ENCODE results near the gene ITPRIP.

The ITPRIP gene

GRCh38 chr10:104279550-104280259 lies 58.6 kb downstream of the ITPRIP start:
- DNase-seq, result no peak

GRCh38 chr10:104277785-104278184 lies 60.5 kb downstream of the ITPRIP start:
- DNase-seq, result no peak

DNA sequence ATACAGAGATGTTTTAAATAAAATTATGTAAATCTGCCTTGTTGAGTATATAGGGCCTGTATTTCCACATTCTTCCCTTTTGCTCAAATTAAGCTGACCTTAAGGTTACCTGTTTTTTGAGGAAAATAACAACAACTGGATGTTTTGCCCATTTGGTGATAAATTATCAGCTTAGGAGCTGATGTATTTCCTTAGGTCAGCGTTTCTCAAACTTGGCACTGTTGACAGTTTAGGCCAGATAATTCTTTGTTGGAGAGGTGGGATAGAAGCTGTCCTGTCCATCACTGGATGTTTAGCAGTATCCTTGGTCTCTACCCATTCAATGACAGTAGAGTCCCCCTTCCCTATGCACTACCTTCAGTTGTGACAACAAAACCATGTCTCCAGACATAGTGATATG lies 62.1 kb downstream of the ITPRIP start:
- DNase-seq, result no peak

- peak; percentile 61 for DNase-seq
Measured at GRCh38 chr10:104274762-104275721, 63.2 kb downstream of the ITPRIP start.

- DNase-seq, result no peak
Measured at GRCh38 chr10:104273899-104274575, 64.2 kb downstream of the ITPRIP start.

DNA sequence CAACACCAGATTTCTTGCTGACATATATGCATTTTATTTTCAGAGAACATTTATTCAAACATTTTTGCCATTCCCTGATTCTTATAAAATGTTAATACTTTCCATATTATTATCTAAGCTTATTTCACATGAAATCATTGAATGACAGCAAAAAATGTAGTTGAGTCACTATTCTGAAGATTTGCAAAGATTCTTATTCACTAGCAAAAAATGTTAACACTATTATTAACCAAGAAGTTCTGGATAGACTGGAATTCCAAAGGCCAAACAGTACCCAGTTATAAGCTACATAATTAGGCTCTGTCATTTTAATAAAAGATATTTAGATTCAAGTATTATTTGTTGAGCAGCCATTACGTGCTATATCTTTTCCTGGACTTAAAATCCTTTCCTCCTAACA lies 65.0 kb downstream of the ITPRIP start:
- DNase-seq, result no peak

GRCh38 chr10:104268713-104269645 lies 69.3 kb downstream of the ITPRIP start, which contains the start of gene GSTO2:
Gene GSTO2 (plus strand): TSS chr10:104269184. CDS start chr10:104274916, 5,732 bp downstream.
- DNase-seq, result peak; percentile 97

- no peak for DNase-seq
Measured at GRCh38 chr10:104268405-104268712, 69.9 kb downstream of the ITPRIP start.

- DNase-seq, result peak; percentile 34
Measured at GRCh38 chr10:104267721-104268404, 70.4 kb downstream of the ITPRIP start.

GRCh38 chr10:104264783-104265182 lies 73.5 kb downstream of the ITPRIP start:
- no peak for DNase-seq

GRCh38 chr10:104262055-104262454 lies 76.2 kb downstream of the ITPRIP start:
- DNase-seq, result no peak

GRCh38 chr10:104260775-104261115 lies 77.5 kb downstream of the ITPRIP start:
- no peak for DNase-seq

- no peak for DNase-seq
Measured at GRCh38 chr10:104259999-104260774, 78.1 kb downstream of the ITPRIP start.

Measured in stimulated activated CD4-positive, alpha-beta T cell treated with anti-CD3 and anti-CD28 coated beads, Interleukin-4, amount 100 ng/mL, for 1 hour (primary cell).